ENCODE measurements around the gene AGPS. TPM values are rescaled to one million over a fixed set of nuclear protein-coding genes. Genes with fewer than 3 reads are reported as not detected.

AGPS gene
- total RNA-seq, 1 experiment from 2014 or later, result 60.9 TPM

DNA sequence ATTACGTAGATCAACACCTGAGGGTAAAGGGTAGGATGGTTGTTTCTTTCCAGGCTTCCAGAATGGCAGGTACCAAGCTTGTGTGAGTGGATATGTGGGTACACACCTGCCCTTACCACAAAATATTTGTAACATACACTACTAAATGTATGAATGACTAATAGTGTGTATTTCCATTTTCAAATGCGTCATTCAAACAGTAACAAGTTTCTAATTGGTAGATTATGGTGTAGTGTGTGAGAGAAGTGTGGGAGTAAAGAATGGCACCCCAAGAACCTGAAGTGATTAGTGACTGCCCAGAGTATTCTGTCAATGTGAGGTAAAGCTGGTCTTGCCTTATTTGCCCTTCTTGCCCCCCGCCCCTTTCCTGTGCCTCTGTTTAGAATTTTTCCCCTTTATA is 21.1 kb downstream of the AGPS start:
- H3K9ac ChIP-seq (ENCODE audit: extremely low read depth, insufficient read length, low read length), result no peak overlapping the region
- H3K27me3 Mint-ChIP-seq (ENCODE audit: low read depth), result no peaks in the 10 kb centered on the region
- peaks cover 4 to 13% (median 5%) of the 10 kb centered on the region in 3 experiments for H3K36me3 Mint-ChIP-seq (ENCODE audit: insufficient read depth in 1 of 3, low read depth in 3 of 3)
- H3K4me1 Mint-ChIP-seq, result peaks cover 4 to 6% of the 10 kb centered on the region in 2 experiments; a peak in 2 of 4 replicates
- no peak overlapping the region for H3K23ac ChIP-seq (ENCODE audit: insufficient read length, low read depth, low read length)
- H2BK120ac ChIP-seq (ENCODE audit: low read depth, low read length, poor library complexity, severe bottlenecking), result no peak overlapping the region
- H4K91ac ChIP-seq (ENCODE audit: insufficient read length, low read depth, low read length), result no peak overlapping the region
- no peak for DNase-seq
- H2BK15ac ChIP-seq (ENCODE audit: low read depth, low read length), result no peak overlapping the region
- H3K4me1 ChIP-seq (ENCODE audit: insufficient read depth, low read length), result no peaks in the 10 kb centered on the region
- no peak overlapping the region for H3T11ph ChIP-seq (ENCODE audit: low read length)
- no peak overlapping the region for H3K56ac ChIP-seq (ENCODE audit: insufficient read length, low read depth, low read length)
- H3K9me3 Mint-ChIP-seq, result peaks cover 5% of the 10 kb centered on the region in 2 experiments; a peak in 2 of 5 replicates
- no peak overlapping the region for H2AK5ac ChIP-seq (ENCODE audit: insufficient read length, low read length)
- no peak overlapping the region for H2BK5ac ChIP-seq (ENCODE audit: insufficient read length, low read length)
- no peak overlapping the region for H3K4me3 Mint-ChIP-seq
- peaks cover 3% of the 10 kb centered on the region; the same call in 1 of the 2 replicates for H3K79me2 ChIP-seq (ENCODE audit: insufficient read depth, low read length)
- no CpG with 5 or more reads among the region's 3 CpGs for WGBS (ENCODE audit: extremely low coverage, insufficient read length, low lambda C conversion rate)
- H4K5ac ChIP-seq (ENCODE audit: insufficient read length, low read depth, low read length), result no peak overlapping the region
- no peaks in the 10 kb centered on the region for H3K23me2 ChIP-seq (ENCODE audit: insufficient read length, low read depth, low read length, poor library complexity, severe bottlenecking)
- no peaks in the 10 kb centered on the region for H3K9me3 ChIP-seq (ENCODE audit: control insufficient read depth, low read depth, low read length)
- no peaks in the 10 kb centered on the region for H3K27me3 ChIP-seq (ENCODE audit: insufficient read depth, low read length)
- no peaks in the 10 kb centered on the region for H4K20me1 ChIP-seq (ENCODE audit: control insufficient read depth, insufficient read depth, insufficient read length)
- H3K79me1 ChIP-seq (ENCODE audit: insufficient read depth, low read depth, low read length, poor library complexity, severe bottlenecking), result peaks cover 5% of the 10 kb centered on the region
- no peak overlapping the region for H3K27ac Mint-ChIP-seq
- no peak overlapping the region for H2AFZ ChIP-seq (ENCODE audit: low read length)
- H3K4ac ChIP-seq (ENCODE audit: low read depth, low read length), result no peak overlapping the region
- no peak overlapping the region for H3K4me2 ChIP-seq (ENCODE audit: insufficient read depth, insufficient read length, low read length)
- H2BK12ac ChIP-seq (ENCODE audit: insufficient read length, low read depth, low read length), result no peak overlapping the region
- TF ChIP-seq, protein P1, sequence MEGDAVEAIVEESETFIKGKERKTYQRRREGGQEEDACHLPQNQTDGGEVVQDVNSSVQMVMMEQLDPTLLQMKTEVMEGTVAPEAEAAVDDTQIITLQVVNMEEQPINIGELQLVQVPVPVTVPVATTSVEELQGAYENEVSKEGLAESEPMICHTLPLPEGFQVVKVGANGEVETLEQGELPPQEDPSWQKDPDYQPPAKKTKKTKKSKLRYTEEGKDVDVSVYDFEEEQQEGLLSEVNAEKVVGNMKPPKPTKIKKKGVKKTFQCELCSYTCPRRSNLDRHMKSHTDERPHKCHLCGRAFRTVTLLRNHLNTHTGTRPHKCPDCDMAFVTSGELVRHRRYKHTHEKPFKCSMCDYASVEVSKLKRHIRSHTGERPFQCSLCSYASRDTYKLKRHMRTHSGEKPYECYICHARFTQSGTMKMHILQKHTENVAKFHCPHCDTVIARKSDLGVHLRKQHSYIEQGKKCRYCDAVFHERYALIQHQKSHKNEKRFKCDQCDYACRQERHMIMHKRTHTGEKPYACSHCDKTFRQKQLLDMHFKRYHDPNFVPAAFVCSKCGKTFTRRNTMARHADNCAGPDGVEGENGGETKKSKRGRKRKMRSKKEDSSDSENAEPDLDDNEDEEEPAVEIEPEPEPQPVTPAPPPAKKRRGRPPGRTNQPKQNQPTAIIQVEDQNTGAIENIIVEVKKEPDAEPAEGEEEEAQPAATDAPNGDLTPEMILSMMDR (conservative IDR thresholded peaks at IDR 0.05), result no peak
- H4K8ac ChIP-seq (replicated peaks; ENCODE audit: insufficient read length, low read depth, low read length), result no peak overlapping the region
- H2BK20ac ChIP-seq (ENCODE audit: low read depth, low read length, poor library complexity, severe bottlenecking), result no peak overlapping the region
- no peak overlapping the region for H3K27ac ChIP-seq (ENCODE audit: insufficient read length, low read depth, low read length)
- H3K14ac ChIP-seq (ENCODE audit: insufficient read depth, low read length), result no peak overlapping the region
- no peak overlapping the region for H3K18ac ChIP-seq (ENCODE audit: insufficient read length, low read depth, low read length)
